Fibroblast of skin of abdomen (primary cell): ENCODE data around the gene CSGALNACT2.

Experiments used
- DNase-seq: peaks from one replicate; pipeline ENCODE4 v3.0.0-alpha.2; 2013

CSGALNACT2 gene

DNA sequence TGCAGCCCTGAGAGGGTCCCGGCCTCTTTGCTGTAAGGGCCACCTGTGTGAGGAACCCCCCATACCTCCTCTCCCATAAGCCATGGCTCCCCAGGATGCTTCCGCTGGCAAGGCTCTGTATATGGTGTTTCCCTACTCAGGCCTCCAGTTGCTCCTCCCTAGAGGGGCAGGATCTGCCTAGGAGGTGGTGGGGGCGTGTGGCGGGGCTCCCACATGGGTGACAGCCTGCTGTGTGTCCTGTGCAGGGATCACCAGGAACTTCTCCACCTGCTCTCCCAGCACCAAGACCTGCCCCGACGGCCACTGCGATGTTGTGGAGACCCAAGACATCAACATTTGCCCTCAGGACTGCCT, 25.7 kb upstream of the CSGALNACT2 start:
- DNase-seq, result no peak

DNA sequence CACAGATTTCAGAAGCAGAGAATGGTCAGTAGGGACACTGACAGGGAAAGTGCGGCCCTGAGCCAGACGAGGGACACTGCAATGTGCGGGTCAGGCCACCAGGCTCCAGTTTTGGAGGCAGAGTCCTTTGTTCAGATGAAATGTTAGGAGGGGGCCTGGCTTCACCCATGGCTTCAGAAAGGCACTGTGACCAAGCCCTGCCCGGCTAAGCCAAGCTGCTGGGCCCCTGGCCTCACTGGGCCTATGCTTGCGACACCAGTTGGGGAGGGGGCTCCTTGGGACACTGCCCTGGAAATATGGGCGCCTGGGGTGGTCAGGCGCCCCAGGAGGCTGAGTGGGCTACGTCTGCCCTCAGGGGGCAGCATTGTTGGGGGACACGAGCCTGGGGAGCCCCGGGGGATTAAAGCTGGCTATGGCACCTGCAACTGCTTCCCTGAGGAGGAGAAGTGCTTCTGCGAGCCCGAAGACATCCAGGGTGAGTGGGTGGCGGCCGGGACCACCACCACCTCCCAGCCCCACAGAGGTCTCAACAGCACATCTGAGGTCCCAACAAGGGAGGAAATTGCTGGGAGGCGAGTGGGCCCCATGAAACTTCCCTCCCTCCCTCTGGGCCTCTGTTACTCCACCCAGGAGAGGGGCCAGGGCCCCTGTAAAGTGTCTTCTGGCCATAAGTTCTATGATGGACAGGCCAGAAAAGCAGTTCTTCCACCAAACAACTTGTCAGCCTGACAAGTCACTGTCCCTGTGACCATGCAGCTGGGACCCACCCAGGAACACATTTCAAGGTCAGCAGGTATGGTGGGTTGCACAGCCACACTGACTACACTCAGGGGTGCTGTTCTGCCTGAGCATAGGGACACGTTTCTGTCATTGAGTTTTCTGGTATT, 24.8 kb upstream of the CSGALNACT2 start:
- no peak for DNase-seq

DNA sequence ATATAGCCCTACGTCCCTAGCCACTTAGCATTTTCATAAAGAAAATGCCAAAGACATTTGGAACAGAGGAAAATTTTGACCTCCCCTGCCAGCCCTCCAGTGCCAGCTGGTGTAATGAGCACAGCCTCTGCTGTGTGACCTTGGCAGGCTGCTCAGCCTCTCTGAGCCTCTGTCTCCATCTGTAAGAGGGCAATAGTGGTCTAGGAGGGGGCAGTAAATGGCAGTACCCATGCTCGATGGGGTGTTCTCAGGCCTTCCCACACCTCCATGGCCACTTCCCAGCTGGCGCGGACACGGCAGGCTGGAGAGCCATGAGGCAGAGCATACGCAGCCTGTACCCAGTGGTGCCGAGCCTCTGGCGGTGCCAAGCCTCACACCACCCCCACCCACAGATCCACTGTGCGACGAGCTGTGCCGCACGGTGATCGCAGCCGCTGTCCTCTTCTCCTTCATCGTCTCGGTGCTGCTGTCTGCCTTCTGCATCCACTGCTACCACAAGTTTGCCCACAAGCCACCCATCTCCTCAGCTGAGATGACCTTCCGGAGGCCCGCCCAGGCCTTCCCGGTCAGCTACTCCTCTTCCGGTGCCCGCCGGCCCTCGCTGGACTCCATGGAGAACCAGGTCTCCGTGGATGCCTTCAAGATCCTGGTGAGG, 24.0 kb upstream of the CSGALNACT2 start:
- no peak for DNase-seq

DNA sequence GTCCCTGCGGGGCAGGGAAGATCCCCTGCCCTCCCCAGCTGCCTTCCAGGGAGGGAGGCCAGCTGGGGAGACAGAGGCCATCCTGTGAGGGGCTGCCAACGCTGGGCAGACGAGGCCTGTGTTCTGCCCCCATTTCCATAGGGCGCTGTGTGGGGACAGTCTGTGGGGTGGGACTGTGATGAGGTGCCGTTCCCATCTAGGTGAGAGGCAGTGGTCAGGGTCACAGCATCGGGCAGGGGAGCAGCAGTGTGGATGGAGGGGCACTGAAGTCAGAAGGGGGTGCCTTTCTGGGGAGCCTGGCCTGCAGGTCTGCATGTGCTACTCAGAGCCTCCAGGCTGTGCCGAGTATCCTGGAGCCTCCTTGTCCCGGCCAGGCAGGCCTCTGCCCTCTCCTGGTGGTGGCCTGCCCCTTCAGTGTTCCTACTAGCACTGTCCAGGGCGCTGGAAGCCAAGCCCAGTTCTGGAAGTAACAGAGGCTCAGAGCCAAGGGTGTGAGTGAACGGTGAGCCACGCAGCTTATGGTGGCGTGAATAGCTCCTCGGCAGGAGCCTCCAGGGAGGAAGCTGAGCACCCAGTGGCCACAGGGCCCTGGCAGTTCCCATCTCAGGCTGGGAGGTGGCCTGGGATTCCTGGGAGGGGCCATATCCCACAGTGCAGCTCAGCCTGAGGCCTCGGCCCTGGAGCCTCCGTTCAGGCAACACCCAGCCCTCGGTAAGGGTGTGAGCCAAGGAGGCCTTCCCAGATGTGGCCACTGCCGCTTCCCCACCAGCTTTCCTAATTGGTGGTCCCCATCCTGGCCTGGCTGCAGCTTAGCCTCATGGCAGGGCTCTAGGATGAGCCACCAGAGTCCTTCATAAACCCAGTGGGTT, 23.3 kb upstream of the CSGALNACT2 start:
- DNase-seq, result no peak

DNA sequence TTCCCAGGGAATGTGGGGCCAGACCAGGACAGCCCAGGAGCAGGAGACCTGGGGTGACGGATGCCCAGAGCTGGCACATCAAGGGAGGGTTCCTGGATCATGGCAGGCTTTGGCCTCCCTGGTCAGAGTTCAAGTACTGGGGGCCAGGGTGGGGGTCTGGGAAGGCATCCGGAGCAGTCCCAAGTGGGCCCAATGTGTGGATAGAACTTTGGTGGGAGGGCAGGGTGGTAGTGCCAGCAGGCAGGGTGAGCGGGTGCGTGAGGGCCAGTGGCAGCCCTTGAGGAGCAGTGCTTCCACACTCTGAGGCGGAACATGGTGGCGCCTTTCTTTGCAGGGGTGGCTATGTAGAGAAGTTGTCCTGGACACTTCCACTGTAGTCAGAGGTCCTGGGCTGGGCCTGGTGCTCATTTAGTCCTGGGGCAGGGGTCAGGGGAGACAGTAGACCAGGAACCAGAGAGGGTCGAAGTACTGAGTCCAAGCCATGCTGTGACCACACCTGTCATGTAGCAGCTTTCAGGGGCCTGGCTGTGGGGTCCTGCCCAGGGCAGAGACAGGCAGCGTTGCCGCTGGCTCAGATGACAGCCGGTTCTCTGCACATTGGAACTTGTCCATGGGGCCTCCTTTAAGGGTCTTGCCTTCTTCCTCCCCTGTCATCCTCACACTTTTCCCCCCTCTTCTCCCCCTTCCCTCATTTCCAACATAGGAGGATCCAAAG, 22.2 kb upstream of the CSGALNACT2 start:
- no peak for DNase-seq

- no peak for DNase-seq
These were observed 21.6 kb upstream of the CSGALNACT2 start for GRCh38 chr10:43116596-43116995.

DNA sequence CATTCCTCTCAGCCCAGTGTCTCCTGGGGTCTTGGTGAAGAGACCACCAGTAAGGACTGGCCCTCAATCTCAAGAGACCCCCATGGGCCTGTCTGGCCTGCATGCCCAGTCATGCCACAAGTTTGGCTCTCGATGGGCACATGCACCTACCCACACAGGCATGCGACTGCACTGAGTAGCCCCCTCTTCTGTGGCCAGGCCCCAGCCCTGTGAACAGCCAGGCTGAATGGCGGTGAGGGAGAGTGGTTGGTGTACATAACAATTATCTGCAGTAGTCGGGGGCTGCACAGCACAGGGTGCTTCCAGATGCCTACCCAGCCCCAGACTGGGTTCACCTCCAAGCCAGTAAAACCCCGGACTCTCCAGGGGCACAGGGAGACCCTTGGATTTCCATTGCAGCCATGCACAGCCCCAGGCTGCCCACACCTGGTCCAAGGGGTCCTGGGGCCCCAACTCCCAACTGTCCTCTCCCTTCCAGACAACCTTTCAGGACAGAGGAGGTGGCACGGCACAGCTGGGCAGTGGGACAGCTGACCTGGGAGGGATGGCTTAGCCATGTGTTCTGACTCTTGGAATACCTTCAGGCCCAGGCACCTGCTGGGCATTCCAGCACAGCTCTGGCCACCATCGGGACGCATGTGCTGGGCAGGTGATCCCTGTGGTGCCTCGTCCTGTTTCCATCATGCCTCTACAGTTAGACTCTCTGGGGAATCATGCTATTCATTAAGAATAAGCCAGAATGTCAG, 21.0 kb upstream of the CSGALNACT2 start:
- DNase-seq, result no peak

GRCh38 chr10:43117777-43118583, 20.3 kb upstream of the CSGALNACT2 start:
- no peak for DNase-seq

DNA sequence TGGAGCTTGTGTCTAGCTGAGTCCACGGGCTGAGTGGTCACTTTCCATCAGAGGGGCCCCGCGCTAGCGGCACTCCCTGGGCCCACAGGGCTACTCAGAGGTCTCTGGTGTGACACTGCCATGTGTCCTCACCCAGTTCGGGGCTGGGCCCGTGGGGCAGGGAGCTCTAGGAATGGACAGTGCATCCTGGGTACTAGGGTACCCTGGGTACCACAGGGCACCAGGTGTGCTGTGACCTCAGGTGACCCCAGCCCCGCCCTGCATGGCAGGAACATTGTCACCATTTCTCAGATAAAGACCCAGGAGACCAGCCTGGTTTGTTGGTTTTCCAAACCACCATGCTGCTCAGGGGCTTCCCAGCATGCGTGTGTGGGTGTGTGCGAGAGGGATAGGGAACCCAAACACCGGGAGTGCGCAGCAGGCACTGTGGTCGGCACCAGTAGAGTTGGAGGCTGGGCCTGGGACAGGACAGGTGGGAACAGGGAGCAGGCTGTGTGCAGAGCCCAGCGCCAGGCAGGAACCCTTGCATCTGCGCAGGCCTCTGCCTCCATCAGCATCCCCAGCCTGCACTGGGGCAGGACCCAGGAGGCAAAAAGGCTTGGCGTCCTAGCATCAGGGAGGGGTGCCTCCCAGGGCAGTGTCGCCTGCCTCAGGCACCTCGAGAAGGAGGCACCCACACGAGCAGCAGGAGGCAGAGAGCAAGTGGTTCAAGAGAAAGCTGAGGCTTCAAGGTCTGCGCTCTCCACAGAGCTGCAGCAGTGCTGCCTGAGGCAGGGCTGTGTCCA, 19.4 kb upstream of the CSGALNACT2 start:
- DNase-seq, result no peak

GRCh38 chr10:43119416-43120115, 18.7 kb upstream of the CSGALNACT2 start:
- DNase-seq, result no peak

DNA sequence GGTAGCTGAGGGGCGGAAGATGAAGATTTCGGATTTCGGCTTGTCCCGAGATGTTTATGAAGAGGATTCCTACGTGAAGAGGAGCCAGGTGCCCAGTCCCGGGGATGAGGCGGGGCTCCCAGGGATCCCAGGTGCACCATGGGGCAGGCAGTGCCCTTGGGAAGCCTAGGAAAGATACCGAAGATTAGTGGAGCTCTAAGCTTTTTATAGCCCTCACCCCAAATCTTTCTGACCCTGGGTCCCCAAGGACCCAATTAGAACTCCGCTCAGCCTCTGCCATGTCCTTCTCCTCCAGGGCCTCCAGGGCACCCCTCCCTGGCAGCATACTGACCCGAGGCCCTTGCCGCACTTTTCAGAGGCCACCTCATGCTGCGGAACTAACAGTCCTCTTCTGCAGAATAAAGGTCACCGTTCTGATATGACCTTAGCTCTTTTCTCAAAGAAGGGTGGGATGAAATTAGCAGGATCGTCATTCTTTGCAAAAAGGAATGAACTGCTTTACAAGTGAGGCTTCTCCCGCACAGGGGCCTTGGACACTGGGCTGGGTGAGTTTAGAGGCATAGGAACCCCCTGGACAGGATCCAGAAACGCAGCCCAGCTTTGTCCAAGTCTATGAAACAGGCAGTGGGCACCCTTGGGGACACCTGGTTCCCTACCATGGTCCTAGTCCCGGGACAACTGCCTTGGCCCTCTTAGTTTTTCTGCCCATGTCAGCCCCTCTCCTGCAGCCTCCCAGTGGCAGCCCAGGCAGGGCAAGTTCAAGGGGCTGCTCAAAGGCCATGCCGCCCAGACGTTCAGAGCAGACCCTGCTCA, 17.9 kb upstream of the CSGALNACT2 start:
- no peak for DNase-seq

DNA sequence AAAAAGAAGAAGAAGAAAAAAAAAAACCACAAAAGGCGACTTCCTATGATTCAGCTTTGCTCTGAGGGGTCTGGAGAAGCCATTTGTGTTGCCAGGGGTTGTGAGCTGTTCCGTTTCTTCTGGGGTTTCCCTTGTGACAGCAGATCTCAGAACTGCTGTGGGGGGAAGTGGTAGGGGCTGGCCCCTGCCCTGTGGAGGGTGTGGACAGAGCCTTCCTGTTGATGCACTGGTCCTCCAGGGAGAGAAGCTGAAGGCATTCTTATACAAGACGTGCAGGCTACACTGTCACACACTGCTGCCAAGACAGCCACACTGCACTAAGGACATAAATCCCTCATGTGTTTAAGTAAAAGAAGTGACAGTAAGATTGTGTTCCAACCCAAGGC, 17.3 kb upstream of the CSGALNACT2 start:
- DNase-seq, result no peak

DNA sequence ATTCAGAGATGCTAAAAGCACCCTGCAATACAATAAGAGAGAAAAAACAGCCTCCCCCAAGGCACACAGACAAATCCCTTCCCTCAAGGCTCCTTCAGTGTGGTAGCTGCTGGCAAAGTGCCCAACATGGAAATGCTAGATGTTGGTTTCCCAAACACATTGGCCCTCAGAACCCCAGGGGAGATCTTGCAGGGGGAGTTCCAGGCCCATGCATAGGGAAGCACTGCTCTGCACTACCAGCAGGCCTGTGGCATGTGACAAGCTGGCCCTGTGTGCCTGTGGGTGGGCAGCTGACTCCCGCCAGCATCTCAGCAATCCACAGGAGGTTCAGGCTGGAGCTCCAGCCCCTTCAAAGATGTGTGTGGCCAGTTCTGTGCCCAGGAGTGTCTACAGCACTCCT, 16.8 kb upstream of the CSGALNACT2 start:
- DNase-seq, result no peak

DNA sequence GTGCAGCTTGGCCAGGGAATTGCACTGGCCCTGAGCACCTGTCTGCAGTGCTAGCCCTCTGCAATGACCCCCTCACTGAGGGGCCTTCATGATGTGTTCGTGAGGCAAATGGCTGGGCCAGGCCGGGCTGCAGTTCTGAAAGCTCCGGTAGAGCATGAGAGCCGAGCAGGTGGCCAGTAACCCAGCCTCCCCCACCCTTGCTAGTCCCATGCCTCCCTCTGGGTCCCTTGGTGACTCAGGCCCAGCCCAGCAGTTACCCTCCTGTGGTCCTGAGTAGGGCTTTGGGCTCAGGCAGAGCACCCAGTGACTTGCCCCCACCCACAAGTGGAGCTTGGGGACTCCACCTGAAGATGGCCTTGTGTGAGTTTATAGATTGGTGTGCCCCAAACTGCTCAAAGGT, 16.1 kb upstream of the CSGALNACT2 start:
- DNase-seq, result no peak

DNA sequence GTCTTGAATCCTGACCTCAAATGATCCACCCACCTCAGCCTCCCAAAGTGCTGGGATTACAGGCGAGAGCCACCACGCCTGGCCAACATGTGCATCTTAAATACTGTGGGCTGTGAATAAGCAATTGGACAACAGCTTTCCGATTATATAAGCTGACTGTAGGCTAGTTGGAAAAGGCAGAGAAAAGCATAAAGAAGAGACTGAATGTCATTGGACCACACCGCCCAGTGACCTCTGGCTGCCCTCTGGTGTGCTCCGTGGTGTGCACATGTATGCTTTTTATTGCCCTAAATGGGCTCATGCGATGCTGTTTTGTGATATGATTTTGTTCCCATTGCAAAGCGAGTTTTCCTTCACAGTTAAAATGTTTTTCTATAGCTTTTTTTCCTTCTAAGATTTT, 15.4 kb upstream of the CSGALNACT2 start:
- DNase-seq, result no peak

GRCh38 chr10:43123361-43124093, 14.7 kb upstream of the CSGALNACT2 start:
- DNase-seq, result no peak

GRCh38 chr10:43124094-43124521, 14.1 kb upstream of the CSGALNACT2 start:
- DNase-seq, result no peak
